HEK293 (cell line): ENCODE data around the gene ATP7B.
"Not testable (repeated sequence)": the region's sequence is repeated elsewhere in the genome, so short reads cannot be mapped to it uniquely, and the experiment has no call there.

ENCODE experiments used
- CTCF ChIA-PET: fragments of 350-600 bp; formaldehyde crosslinking; extraction: SDS; loops from one replicate; lab custom pipeline; 2021; ENCODE audit warnings: antibody characterized with exemption; lab: Yijun Ruan, JAX
- POLR2A ChIA-PET: fragments of 300-600 bp; formaldehyde crosslinking; extraction: SDS; loops from one replicate; lab custom pipeline; 2020; ENCODE audit warnings: antibody characterized with exemption, inconsistent platforms; lab: Yijun Ruan, JAX
- H3K27ac ChIP-seq: fragments of 200-500 bp; sonication (Bioruptor generic); 2 replicates; pipeline ENCODE4 v1.5.1; 2014; ENCODE audit warnings: low read depth, low read length, control low read depth, inconsistent platforms; ENCODE audit errors: extremely low read depth
- H3K36me3 ChIP-seq, 2 experiments: fragments of 200-500 bp in 1 of 2; sonication (Bioruptor generic) in 1 of 2; 1 replicate in 1 of 2; 2 replicates in 1 of 2; pipeline ENCODE4 v1.5.1; 2014 to 2017; ENCODE audit warnings: inconsistent platforms in 2 of 2, low read length in 2 of 2; ENCODE audit not compliant: control insufficient read depth in 2 of 2, insufficient read depth in 1 of 2
- H3K4me1 ChIP-seq: fragments of 200-500 bp; sonication (Bioruptor generic); 2 replicates; pipeline ENCODE4 v1.5.1; 2014; ENCODE audit warnings: mild to moderate bottlenecking, low read length, inconsistent platforms; ENCODE audit not compliant: control insufficient read depth, insufficient read depth
- H3K4me3 ChIP-seq: 2 replicates; pipeline ENCODE4 v1.5.1; 2011; ENCODE audit warnings: low read depth, mild to moderate bottlenecking, control low read depth, low read length, moderate library complexity
- H3K9me3 ChIP-seq: fragments of 200-500 bp; sonication (Bioruptor generic); 2 replicates; pipeline ENCODE4 v1.5.1; 2014; ENCODE audit warnings: low read depth, low read length, inconsistent platforms; ENCODE audit not compliant: control insufficient read depth, insufficient read depth
- BCL11A ChIP-seq: fragments of 450-650 bp; formaldehyde crosslinking; IDR thresholded peaks from 2 replicates; pipeline ENCODE4 v1.5.1; 2016; ENCODE audit warnings: low read depth, missing biosample characterization, missing genetic modification characterization
- HOXD13 ChIP-seq: sonication (generic); formaldehyde crosslinking; IDR thresholded peaks from 2 replicates; pipeline ENCODE4 v1.8.0; 2022; ENCODE audit warnings: missing genetic modification reagents, borderline replicate concordance
- KLF8 ChIP-seq: fragments of 450-650 bp; formaldehyde crosslinking; IDR thresholded peaks from 2 replicates; pipeline ENCODE4 v1.5.1; 2016; ENCODE audit warnings: missing biosample characterization, missing genetic modification characterization
- TCF7L2 ChIP-seq: IDR thresholded peaks from 2 replicates; pipeline ENCODE4 v1.6.1; 2011; ENCODE audit warnings: low read depth, mild to moderate bottlenecking, inconsistent platforms, low read length, moderate library complexity, borderline replicate concordance
- ZBTB20 ChIP-seq: fragments of 450-650 bp; formaldehyde crosslinking; IDR thresholded peaks from 2 replicates; pipeline ENCODE4 v1.5.1; 2016; ENCODE audit warnings: missing biosample characterization, missing genetic modification characterization
- ZBTB48 ChIP-seq: fragments of 450-650 bp; formaldehyde crosslinking; IDR thresholded peaks from 2 replicates; pipeline ENCODE4 v1.5.1; 2016; ENCODE audit warnings: missing biosample characterization, missing genetic modification characterization
- ZFP37 ChIP-seq: fragments of 450-650 bp; formaldehyde crosslinking; IDR thresholded peaks from 2 replicates; pipeline ENCODE4 v1.5.1; 2016; ENCODE audit warnings: missing biosample characterization, missing genetic modification characterization
- ZNF10 ChIP-seq: fragments of 450-650 bp; formaldehyde crosslinking; IDR thresholded peaks from 2 replicates; pipeline ENCODE4 v1.5.1; 2017; ENCODE audit warnings: missing biosample characterization, missing genetic modification characterization
- ZNF121 ChIP-seq: fragments of 450-650 bp; formaldehyde crosslinking; IDR thresholded peaks from 2 replicates; pipeline ENCODE4 v1.5.1; 2016; ENCODE audit warnings: missing biosample characterization, missing genetic modification characterization
- ZNF157 ChIP-seq: fragments of 450-650 bp; formaldehyde crosslinking; IDR thresholded peaks from 2 replicates; pipeline ENCODE4 v1.5.1; 2016; ENCODE audit warnings: missing biosample characterization, missing genetic modification characterization
- ZNF202 ChIP-seq: fragments of 450-650 bp; formaldehyde crosslinking; IDR thresholded peaks from 2 replicates; pipeline ENCODE4 v1.5.1; 2016; ENCODE audit warnings: missing biosample characterization, missing genetic modification characterization, borderline replicate concordance
- ZNF23 ChIP-seq: fragments of 450-650 bp; formaldehyde crosslinking; IDR thresholded peaks from 2 replicates; pipeline ENCODE4 v1.5.1; 2016; ENCODE audit warnings: missing biosample characterization, missing genetic modification characterization, borderline replicate concordance
- ZNF239 ChIP-seq: fragments of 450-650 bp; formaldehyde crosslinking; IDR thresholded peaks from 2 replicates; pipeline ENCODE4 v1.5.1; 2016; ENCODE audit warnings: missing biosample characterization, missing genetic modification characterization
- ZNF324 ChIP-seq: fragments of 450-650 bp; formaldehyde crosslinking; IDR thresholded peaks from 2 replicates; pipeline ENCODE4 v1.5.1; 2016; ENCODE audit warnings: missing biosample characterization, missing genetic modification characterization
- ZNF335 ChIP-seq: fragments of 450-650 bp; formaldehyde crosslinking; conservative IDR thresholded peaks from 2 replicates; pipeline ENCODE4 v1.5.1; 2016; ENCODE audit warnings: missing biosample characterization, missing genetic modification characterization
- ZNF521 ChIP-seq: fragments of 450-650 bp; formaldehyde crosslinking; IDR thresholded peaks from 2 replicates; pipeline ENCODE4 v1.5.1; 2017; ENCODE audit warnings: missing biosample characterization, mild to moderate bottlenecking, missing genetic modification characterization
- ZNF600 ChIP-seq: fragments of 450-650 bp; formaldehyde crosslinking; IDR thresholded peaks from 2 replicates; pipeline ENCODE4 v1.5.1; 2016; ENCODE audit warnings: missing biosample characterization, missing genetic modification characterization
- ZNF677 ChIP-seq: fragments of 450-650 bp; IDR thresholded peaks from 2 replicates; pipeline ENCODE4 v1.5.0; 2018; ENCODE audit warnings: missing biosample characterization, mild to moderate bottlenecking, missing genetic modification characterization, moderate library complexity
- ZNF76 ChIP-seq: fragments of 450-650 bp; formaldehyde crosslinking; IDR thresholded peaks from 2 replicates; pipeline ENCODE4; 2016; ENCODE audit warnings: low read depth, missing biosample characterization, missing genetic modification characterization, borderline replicate concordance
- ZNF768 ChIP-seq: fragments of 450-650 bp; formaldehyde crosslinking; IDR thresholded peaks from 2 replicates; pipeline ENCODE4 v1.5.1; 2018; ENCODE audit warnings: missing biosample characterization, mild to moderate bottlenecking, missing genetic modification characterization
- TF ChIP-seq, protein P1 (sequence below): fragments of 450-650 bp; formaldehyde crosslinking; IDR thresholded peaks from 2 replicates; pipeline ENCODE4 v1.5.1; 2017; ENCODE audit warnings: missing biosample characterization, missing genetic modification characterization
- TF ChIP-seq, protein P2 (sequence below): fragments of 450-650 bp; formaldehyde crosslinking; IDR thresholded peaks from 2 replicates; pipeline ENCODE4 v1.5.1; 2016; ENCODE audit warnings: missing biosample characterization, missing genetic modification characterization
- TF ChIP-seq, protein P3 (sequence below): fragments of 450-650 bp; formaldehyde crosslinking; optimal IDR thresholded peaks from 2 replicates; pipeline ENCODE3; 2016; ENCODE audit warnings: missing biosample characterization, mild to moderate bottlenecking, missing genetic modification characterization

Gene ATP7B

DNA sequence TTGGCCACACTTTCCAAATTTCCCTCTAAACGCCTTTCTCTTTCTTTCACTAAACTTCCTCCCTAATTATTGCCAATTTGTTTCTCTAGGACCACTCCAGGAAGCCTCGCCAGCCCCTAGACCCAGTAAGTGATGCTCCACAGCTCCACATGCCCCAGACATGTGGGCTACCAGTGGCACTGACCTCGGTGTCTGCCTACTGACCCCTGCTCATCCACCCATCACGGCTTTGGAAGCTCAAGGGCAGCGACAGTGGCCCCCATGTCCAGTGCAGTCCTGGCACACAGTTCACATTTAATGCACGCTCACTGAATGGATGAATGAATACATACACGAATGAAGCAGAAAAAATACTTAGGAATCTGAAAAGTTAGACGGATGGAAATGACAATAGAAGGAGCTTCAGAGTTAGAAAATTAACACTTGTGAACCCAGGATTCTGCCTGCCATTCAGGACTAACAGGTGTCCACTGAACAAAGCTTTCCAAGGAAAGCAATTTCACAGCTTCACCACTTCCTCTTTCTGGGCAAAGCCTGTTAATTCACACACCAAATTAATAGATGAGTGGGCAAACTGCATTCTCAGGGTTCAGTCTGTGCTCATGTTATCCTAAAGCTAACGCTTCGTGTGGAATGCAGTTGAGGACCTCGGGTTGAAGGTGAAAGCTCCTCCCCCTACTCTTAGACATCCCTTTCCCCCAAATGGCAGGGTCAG lies 98.6 kb downstream of the ATP7B start (continued):
- TF ChIP-seq, protein P1, sequence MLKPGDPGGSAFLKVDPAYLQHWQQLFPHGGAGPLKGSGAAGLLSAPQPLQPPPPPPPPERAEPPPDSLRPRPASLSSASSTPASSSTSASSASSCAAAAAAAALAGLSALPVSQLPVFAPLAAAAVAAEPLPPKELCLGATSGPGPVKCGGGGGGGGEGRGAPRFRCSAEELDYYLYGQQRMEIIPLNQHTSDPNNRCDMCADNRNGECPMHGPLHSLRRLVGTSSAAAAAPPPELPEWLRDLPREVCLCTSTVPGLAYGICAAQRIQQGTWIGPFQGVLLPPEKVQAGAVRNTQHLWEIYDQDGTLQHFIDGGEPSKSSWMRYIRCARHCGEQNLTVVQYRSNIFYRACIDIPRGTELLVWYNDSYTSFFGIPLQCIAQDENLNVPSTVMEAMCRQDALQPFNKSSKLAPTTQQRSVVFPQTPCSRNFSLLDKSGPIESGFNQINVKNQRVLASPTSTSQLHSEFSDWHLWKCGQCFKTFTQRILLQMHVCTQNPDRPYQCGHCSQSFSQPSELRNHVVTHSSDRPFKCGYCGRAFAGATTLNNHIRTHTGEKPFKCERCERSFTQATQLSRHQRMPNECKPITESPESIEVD (tag by site-specific recombination) = no peak
- no peak for TF ChIP-seq ZNF121 (tag by site-specific recombination)
- TF ChIP-seq ZNF677 = no peak
- no peak for TF ChIP-seq ZBTB20 (tag by site-specific recombination)
- TF ChIP-seq ZNF76 (tag by site-specific recombination) = no peak
- TF ChIP-seq, all 188 proteins: peak for 0

DNA sequence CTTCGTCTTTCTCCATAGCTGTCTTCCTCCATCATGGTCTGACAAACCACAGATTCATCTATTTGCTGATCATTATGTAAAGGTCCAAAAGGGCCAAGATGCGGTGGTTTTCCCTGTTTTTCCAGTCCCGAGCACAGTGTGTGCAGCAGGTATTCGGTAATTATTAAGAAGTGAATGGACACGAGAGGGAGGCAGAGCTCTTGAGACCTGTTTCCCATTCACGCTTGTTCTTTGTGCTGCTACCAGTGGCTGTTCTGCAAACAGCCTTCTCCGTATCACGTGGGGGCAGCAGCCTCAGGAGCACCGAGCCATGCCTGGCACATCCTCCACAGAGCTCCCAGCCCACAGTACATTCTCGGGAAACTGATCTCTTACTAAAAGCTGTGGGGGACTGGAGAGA lies 99.2 kb downstream of the ATP7B start:
- H3K4me1 ChIP-seq = no peaks in the 10 kb centered on the region
- no peak for TF ChIP-seq ZBTB48
- TF ChIP-seq ZNF521 (tag by site-specific recombination) = no peak
- TF ChIP-seq KLF8 = no peak
- no peak for TF ChIP-seq TCF7L2
- no peaks in the 10 kb centered on the region for H3K36me3 ChIP-seq
- ChIA-PET POLR2A (no interaction called here), CTCF (no interaction called here)
- no peak overlapping the region for H3K4me3 ChIP-seq
- H3K27ac ChIP-seq = no peak overlapping the region
- H3K9me3 ChIP-seq = no peaks in the 10 kb centered on the region

DNA sequence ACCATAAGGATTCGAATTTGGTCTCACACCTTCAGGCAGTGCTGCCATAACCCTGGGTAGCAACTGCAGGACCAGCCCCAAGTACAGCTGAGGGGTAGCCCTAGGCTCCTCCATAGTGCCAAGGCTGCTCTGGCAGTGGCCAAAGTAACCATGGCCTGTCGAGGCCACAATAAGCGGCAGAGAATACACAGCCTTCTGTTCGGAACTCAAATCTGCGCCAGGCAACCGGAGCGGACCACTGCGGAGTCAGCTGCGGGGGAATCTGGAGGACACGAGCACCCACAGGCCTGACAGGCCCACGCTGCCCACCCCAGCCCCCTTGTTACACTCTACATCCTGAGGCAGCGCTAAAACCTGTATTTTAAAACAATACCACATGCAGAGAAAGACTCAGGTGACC lies 100.7 kb downstream of the ATP7B start:
- TF ChIP-seq ZFP37 = no peak
- TF ChIP-seq ZNF239 (tag by site-specific recombination) = no peak
- no peak for TF ChIP-seq ZNF324 (tag by site-specific recombination)
- TF ChIP-seq ZBTB20 (tag by site-specific recombination) = no peak
- TF ChIP-seq, protein P2, sequence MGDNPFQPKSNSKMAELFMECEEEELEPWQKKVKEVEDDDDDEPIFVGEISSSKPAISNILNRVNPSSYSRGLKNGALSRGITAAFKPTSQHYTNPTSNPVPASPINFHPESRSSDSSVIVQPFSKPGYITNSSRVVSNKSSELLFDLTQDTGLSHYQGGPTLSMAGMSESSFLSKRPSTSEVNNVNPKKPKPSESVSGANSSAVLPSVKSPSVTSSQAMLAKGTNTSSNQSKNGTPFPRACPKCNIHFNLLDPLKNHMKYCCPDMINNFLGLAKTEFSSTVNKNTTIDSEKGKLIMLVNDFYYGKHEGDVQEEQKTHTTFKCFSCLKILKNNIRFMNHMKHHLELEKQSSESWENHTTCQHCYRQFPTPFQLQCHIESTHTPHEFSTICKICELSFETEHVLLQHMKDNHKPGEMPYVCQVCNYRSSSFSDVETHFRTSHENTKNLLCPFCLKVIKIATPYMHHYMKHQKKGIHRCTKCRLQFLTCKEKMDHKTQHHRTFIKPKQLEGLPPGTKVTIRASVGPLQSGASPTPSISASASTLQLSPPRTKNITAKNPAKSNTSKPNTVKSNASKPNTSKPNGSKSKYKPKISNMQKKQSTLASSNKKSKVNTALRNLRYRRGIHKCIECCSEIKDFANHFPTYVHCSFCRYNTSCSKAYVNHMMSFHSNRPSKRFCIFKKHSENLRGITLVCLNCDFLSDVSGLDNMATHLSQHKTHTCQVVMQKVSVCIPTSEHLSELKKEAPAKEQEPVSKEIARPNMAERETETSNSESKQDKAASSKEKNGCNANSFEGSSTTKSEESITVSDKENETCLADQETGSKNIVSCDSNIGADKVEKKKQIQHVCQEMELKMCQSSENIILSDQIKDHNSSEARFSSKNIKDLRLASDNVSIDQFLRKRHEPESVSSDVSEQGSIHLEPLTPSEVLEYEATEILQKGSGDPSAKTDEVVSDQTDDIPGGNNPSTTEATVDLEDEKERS (tag by site-specific recombination) = no peak
- no peak for TF ChIP-seq ZNF335 (tag by site-specific recombination)
- TF ChIP-seq BCL11A (tag by site-specific recombination) = no peak
- TF ChIP-seq ZNF157 (tag by site-specific recombination) = no peak
- no peak for TF ChIP-seq ZNF768 (tag by site-specific recombination)
- TF ChIP-seq, protein P3, sequence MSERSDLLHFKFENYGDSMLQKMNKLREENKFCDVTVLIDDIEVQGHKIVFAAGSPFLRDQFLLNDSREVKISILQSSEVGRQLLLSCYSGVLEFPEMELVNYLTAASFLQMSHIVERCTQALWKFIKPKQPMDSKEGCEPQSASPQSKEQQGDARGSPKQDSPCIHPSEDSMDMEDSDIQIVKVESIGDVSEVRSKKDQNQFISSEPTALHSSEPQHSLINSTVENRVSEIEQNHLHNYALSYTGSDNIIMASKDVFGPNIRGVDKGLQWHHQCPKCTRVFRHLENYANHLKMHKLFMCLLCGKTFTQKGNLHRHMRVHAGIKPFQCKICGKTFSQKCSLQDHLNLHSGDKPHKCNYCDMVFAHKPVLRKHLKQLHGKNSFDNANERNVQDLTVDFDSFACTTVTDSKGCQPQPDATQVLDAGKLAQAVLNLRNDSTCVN (tag by site-specific recombination) = no peak
- no peak for TF ChIP-seq HOXD13 (CRISPR knock-in tag)
- no peak for TF ChIP-seq ZNF23 (tag by site-specific recombination)
- no peak for TF ChIP-seq ZNF202 (tag by site-specific recombination)
- no peak for TF ChIP-seq ZNF600 (tag by site-specific recombination)
- TF ChIP-seq ZNF10 (tag by site-specific recombination) = no peak
- no peak overlapping the region for H3K4me3 ChIP-seq
- no peaks in the 10 kb centered on the region for H3K36me3 ChIP-seq
- POLR2A ChIA-PET = no interaction called here
- H3K9me3 ChIP-seq = no peaks in the 10 kb centered on the region
- CTCF ChIA-PET = interaction anchor here (0.6 kb wide), 1 partner anchor 113 kb away, joined by 4 read pairs; no protein-coding TSS in a partner anchor
- H3K4me1 ChIP-seq = peaks cover 3% of the 10 kb centered on the region; the same call in 1 of the 2 replicates
- no peak overlapping the region for H3K27ac ChIP-seq

DNA sequence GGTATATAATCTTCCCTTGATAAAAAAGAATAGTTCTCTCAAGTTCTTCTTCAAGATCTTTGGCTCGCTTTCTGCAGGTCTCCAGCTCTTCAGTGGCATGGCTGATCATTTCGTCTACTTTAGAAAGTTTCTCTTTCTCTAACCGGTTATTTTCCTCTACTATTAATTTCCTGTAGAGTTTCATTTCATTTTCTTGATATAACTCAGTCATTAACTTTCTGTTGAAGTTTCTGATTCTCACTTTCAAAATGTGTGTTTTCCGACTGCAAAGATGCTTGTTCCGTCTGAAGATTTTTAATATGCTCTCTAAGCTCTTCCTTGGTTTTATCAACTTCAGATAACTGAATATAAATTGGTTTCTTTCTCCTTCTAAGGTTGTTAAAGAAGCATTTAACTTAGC lies 102.0 kb downstream of the ATP7B start:
- CTCF ChIA-PET = interaction anchor here (1.0 kb wide), 1 partner anchor 12 kb away, joined by 3 read pairs; no protein-coding TSS in a partner anchor
- H3K4me3 ChIP-seq, H3K4me1 ChIP-seq, POLR2A ChIA-PET, H3K27ac ChIP-seq, H3K36me3 ChIP-seq, H3K9me3 ChIP-seq: not testable (repeated sequence)
